SJCRH30 (cell line): ENCODE results near the gene TMCC3. TPM values are rescaled to one million over a fixed set of nuclear protein-coding genes. Genes with fewer than 3 reads are reported as not detected.
A peak's percentile ranks its signal among the peaks of the same experiment; 100 is the strongest.

Experiments used
- DNase-seq, 2 experiments: peaks; one replicate each; pipeline ENCODE4 v3.0.0-alpha.2; 2015 to 2020
- H3K27ac ChIP-seq: fragments of 250-450 bp; sonication (Bioruptor Pico); 2 replicates; pipeline ENCODE4 v1.5.1; 2020; ENCODE audit warnings: mild to moderate bottlenecking, moderate library complexity
- H3K27me3 ChIP-seq: fragments of 250-450 bp; sonication (Bioruptor Pico); 2 replicates; pipeline ENCODE4 v1.5.1; 2020; ENCODE audit warnings: mild to moderate bottlenecking, moderate library complexity
- H3K36me3 ChIP-seq: fragments of 250-450 bp; sonication (Bioruptor Pico); 2 replicates; pipeline ENCODE4 v1.5.1; 2020; ENCODE audit warnings: mild to moderate bottlenecking, moderate library complexity
- H3K4me1 ChIP-seq: fragments of 250-450 bp; sonication (Bioruptor Pico); 2 replicates; pipeline ENCODE4 v1.5.1; 2020; ENCODE audit warnings: mild to moderate bottlenecking, moderate library complexity
- H3K4me3 ChIP-seq: fragments of 250-450 bp; sonication (Bioruptor Pico); 2 replicates; pipeline ENCODE4 v1.5.1; 2020; ENCODE audit warnings: mild to moderate bottlenecking, moderate library complexity
- H3K9me3 ChIP-seq: fragments of 250-450 bp; sonication (Bioruptor Pico); replicated peaks from 2 replicates; pipeline ENCODE4 v1.5.1; 2020; ENCODE audit warnings: mild to moderate bottlenecking, moderate library complexity
- total RNA-seq: library from RNA; depleted of rRNA; stranded (reverse); fragments of >200 nt; shearing (Covaris generic); gene quantifications from 2 replicates; pipeline ENCODE4 v1.2.3, GENCODE V29; 2014

Gene TMCC3
- total RNA-seq, 1 experiment from 2014 or later: 2.5 TPM

DNA sequence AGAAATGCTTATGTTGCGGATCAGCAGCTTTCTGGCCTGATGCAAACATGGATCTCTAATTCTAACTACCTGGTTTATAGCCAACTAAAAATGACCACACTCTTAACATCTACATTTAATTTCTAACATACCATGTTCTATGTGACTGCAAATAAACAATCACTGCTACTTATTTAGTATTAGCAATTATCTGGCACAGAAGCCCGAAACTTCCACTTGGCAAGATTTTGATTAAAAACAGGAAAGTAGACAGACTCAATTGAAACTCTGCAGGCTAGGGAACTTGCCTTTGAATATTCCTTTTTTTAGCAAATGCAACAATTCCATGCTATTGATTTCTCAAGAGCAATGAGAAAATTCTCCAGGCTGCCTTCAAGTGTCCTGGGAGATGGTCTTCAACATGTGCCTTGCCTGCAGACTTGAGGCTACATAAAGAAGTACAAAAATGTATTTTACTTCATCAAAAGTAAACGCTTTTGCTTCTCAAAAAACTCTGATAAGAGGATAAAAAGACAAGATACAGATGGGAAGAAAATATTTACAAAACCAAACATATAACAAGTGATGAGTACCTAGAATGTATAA lies 9.1 kb upstream of the TMCC3 start:
- H3K27ac ChIP-seq: no peak overlapping the region
- no peaks in the 10 kb centered on the region for H3K9me3 ChIP-seq
- H3K4me3 ChIP-seq: no peak overlapping the region
- no peaks in the 10 kb centered on the region for H3K36me3 ChIP-seq
- H3K27me3 ChIP-seq: no peaks in the 10 kb centered on the region
- no peaks in the 10 kb centered on the region for H3K4me1 ChIP-seq
- DNase-seq: no peak

DNA sequence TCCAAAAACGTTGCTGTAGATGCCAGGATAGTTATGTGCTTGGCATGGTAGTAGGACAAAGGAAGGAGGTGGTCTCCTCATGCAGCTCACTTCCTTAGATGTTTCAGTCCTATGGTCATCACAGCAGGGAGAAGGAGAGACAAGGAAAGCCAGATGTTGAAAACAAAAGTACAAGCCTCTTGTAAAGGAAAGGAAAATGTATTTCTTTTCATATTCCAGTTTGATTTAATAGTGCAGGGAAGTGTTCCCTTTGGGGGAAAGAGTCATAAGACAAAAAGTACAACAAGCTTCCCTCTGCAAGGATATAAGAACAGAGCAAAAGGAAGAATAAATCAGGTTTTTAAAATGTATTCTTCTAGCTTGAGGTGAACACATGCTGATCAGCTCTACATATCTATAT lies 8.6 kb upstream of the TMCC3 start:
- no peaks in the 10 kb centered on the region for H3K9me3 ChIP-seq
- H3K27me3 ChIP-seq: no peaks in the 10 kb centered on the region
- no peaks in the 10 kb centered on the region for H3K4me1 ChIP-seq
- H3K36me3 ChIP-seq: no peaks in the 10 kb centered on the region
- H3K4me3 ChIP-seq: no peak overlapping the region
- DNase-seq: no peak
- H3K27ac ChIP-seq: no peak overlapping the region

DNA sequence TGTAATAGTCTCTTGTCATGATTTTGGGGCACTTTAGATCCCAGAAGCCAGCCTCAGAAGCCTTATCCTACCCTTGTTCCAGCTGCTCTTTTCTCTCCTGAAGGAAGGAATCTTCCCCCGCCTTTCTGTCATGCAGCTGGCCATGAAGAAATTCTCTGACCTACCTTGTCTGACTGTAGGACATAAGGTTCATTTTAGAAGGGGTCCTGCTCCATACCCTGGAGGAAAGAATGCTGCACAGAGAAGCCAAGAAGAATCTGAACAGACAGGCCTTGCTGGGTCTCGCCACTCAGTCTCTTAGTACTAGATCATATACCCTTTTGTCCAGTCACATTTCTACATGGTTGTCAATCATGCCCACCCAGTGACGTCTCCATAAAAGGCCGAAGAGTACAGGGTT lies 6.2 kb upstream of the TMCC3 start:
- no peaks in the 10 kb centered on the region for H3K4me1 ChIP-seq
- no peaks in the 10 kb centered on the region for H3K27me3 ChIP-seq
- H3K36me3 ChIP-seq: no peaks in the 10 kb centered on the region
- no peak overlapping the region for H3K27ac ChIP-seq
- no peak for DNase-seq
- H3K4me3 ChIP-seq: no peak overlapping the region
- no peaks in the 10 kb centered on the region for H3K9me3 ChIP-seq

DNA sequence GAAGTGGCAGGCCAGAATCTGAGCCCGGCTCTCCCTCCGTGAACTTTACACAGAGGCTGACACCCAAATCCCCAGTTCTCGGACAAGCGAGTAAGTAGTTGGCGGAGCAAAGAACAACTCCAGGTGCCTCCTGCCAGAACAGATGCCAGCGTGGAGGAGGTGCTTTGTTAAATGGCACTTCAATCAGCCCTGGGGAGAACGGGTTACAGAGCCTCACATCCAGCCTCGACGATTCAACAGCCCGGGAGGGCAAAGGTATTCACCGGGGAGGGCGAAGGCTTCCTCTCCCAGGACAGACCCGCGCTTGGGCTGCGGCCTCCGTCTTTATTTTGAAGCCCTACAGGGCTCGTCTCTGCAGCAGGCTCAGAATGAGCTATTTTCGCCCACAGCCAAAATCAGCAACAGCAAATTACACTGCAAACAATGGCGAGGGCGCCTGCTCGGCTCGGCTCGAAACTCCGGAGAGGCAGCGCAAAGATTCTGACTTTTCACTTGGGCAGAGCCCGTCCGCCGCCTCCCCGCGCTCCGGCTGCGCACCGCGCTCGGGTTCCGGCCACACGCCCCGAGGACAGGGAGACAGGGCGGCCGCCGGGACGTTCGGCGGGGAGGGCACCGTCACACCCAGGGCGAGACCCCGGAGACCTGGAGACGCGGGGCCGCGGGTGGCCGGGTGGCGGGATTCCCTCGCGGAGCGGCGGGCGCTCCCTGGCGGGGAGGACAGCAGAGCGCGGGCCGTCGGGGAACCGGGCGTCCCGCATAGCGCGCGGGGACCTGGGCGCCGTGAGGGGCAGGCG lies 811 bp downstream of the TMCC3 start:
- Histone ChIP-seq H3K27ac (0 out of 2 replicates have a peak overlapping the region, but pooled peaks have one; percentile 7), H3K4me1 (no peaks in the 10 kb centered on the region)
- DNase-seq: peak; percentile 16 to 36

DNA sequence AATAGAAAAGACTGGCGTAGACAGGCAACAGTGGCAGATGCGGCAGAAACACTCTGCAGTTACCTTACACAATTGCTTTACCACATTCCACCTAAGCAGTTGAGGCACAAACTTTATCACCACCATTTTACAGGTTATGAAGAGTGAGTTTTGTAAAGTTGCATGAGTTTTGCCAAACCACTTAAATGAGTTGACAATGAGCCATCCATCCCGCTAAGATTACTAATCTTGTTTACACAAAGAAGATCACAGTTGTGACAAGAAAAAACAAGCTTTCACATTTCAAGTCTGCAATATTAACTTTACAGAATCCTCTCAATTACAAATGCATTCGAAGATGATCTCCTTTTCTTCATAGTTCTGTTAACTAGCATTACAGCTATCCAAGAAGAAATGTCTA lies 1.8 kb downstream of the TMCC3 start:
- Histone ChIP-seq H3K27me3 (no peaks in the 10 kb centered on the region), H3K4me3 (no peak overlapping the region; the same call in 1 of the 2 replicates)
- no peak for DNase-seq

More for the DNA sequence above, 811 bp downstream of the TMCC3 start:
- H3K9me3 ChIP-seq: no peaks in the 10 kb centered on the region
- no peaks in the 10 kb centered on the region for H3K27me3 ChIP-seq
- H3K4me3 ChIP-seq: peak overlapping the region; percentile 71
- H3K36me3 ChIP-seq: no peaks in the 10 kb centered on the region

DNA sequence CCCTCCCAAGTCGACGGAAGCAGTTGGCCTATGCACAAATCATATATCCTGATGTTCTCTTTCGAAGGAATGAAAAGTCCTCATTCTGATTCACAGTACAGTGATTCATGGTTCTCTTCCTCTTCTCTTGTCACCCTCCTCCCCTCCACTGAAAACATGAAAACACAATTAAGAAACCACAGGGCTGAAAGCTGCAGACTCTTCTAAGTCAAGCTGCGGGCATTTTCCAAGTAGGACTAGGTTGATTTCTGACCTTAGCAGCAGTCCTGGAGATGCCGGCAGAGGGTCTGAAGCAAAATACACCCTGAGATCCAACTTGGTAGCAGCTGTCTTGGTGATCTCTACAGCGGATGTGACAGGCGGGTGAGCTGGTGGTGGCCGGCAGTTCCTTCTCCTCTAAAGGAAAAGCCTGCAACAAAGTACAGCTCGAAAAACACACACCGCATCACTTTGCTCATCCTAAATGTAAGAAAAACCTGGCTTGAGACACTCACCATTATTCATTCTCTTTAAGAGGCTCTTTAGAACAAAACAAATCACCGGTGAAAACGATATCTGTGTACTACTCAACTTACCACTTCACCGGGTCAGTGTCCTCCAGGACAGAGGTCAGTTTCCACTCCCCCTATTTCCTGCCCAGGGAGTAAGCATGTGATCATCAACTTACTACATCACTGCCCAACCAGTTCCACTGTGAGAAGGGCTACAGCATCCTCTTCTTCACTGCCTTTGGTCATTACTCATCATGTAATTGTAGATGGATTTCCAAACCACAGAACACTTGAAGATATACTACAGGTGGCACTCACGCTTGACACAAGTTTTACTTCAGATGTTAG lies 6.0 kb downstream of the TMCC3 start:
- no peaks in the 10 kb centered on the region for H3K36me3 ChIP-seq
- H3K27ac ChIP-seq: no peak overlapping the region
- no peaks in the 10 kb centered on the region for H3K27me3 ChIP-seq
- no peak overlapping the region for H3K4me3 ChIP-seq
- H3K4me1 ChIP-seq: no peaks in the 10 kb centered on the region
- no peaks in the 10 kb centered on the region for H3K9me3 ChIP-seq
- peak in 1 of 2 experiments; percentile 9 for DNase-seq

More for the DNA sequence above, 1.8 kb downstream of the TMCC3 start:
- H3K4me1 ChIP-seq: no peaks in the 10 kb centered on the region
- no peaks in the 10 kb centered on the region for H3K9me3 ChIP-seq
- no peak overlapping the region for H3K27ac ChIP-seq
- H3K36me3 ChIP-seq: no peaks in the 10 kb centered on the region

DNA sequence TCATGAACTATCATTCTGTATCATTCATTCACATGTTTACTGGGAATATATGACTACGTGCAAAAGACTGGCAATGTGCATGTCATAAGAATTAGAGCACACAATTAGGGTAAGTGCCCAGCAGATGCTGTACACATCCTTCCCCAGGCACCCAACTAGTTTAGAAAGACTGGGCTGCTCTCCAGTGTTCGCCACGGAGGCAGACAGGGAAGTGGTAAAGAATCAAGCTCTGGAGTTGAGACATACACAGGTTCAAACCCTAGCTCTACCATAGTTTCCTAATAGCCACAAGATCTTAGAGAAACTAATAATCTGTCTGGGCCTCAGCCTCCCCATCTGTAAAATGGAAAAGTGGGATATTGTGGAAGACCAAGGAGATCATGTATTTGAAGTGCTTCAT lies 6.8 kb downstream of the TMCC3 start:
- H3K27ac ChIP-seq: no peak overlapping the region
- no peak overlapping the region for H3K4me3 ChIP-seq

DNA sequence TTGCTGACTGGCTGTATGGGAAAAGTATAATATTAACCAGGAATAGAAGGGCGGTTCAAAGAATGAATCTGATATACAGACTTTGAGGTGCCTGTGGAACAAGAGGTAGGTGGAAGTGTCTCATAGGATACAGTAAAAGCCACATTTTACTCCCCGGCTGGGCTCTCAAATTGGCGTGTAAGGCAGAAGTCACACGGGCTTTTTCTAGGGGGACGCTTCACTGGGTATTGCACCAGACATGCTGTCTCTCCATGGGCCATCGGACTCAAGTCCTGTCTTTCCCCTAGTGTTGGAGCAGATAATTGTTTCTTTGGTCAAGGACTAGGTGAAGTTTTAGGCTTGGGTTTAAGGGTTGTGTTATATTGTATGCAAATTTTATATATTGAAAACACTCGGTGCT lies 9.1 kb downstream of the TMCC3 start:
- Histone ChIP-seq H3K4me3 (no peak overlapping the region), H3K9me3 (no peaks in the 10 kb centered on the region), H3K4me1 (no peaks in the 10 kb centered on the region), H3K27me3 (no peaks in the 10 kb centered on the region), H3K36me3 (no peaks in the 10 kb centered on the region), H3K27ac (no peak overlapping the region)
- DNase-seq: no peak

More for the DNA sequence above, 6.8 kb downstream of the TMCC3 start:
- Histone ChIP-seq H3K9me3 (no peaks in the 10 kb centered on the region), H3K27me3 (no peaks in the 10 kb centered on the region), H3K4me1 (no peaks in the 10 kb centered on the region), H3K36me3 (no peaks in the 10 kb centered on the region)
- no peak for DNase-seq

DNA sequence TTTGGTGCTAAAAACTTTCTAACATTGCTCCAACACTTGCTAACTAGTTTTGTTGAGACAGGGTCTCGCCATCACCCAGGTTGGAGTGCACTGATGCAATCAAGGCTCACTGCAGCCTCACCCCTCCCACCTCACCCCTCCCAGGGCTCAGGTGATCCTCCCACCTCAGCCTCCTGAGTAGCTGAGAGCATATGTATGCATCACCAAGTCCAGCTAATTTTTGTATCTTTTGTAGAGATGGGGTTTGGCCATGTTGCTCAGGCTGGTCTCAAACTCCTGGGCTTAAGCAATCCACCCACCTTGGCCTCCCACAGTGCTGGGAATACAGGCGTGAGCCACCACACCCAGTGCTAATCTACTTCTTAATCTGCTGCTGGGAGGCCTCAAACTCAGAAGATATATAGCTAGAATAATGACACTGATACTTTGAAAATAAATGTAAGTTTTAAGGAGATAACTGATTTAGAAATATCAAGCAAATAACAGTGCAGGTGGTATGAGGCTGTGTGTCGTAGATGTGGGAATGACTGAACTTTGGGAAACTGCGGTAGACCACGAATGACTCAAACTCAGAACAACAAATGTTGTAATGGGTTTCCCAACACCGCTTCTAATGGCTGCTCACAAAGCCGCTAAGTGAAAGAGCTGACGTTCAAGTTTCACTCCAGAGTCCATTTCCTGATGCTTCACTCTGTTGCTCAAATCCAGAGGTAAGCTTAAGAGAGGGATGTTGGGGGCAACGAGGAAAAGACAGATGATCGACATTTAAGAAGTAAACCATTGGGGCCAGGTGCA lies 10.0 kb downstream of the TMCC3 start:
- Histone ChIP-seq H3K4me1 (no peaks in the 10 kb centered on the region), H3K27ac (no peak overlapping the region), H3K27me3 (no peaks in the 10 kb centered on the region), H3K4me3 (no peak overlapping the region), H3K9me3 (no peaks in the 10 kb centered on the region), H3K36me3 (no peaks in the 10 kb centered on the region)
- DNase-seq: no peak

DNA sequence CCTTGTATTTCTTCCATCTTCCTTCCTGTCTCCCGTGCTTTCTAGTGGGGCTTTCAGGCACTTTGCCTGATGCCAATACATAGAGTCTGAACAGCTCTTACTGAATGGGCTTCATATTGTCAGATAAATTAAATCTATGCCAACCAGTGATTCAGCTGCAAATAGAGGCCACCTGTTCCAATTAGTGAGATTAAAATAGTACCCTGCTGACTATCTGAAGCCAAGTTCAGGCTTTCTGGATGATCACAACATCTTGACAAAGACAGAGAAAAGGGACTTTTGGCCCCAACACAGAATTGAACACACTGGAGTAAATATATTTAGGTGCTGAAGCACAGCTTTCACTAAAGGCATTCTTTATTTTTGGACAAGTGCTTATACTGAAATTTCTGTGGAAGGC lies 11.8 kb downstream of the TMCC3 start:
- no peaks in the 10 kb centered on the region for H3K9me3 ChIP-seq
- no peaks in the 10 kb centered on the region for H3K36me3 ChIP-seq
- DNase-seq: no peak
- no peaks in the 10 kb centered on the region for H3K27me3 ChIP-seq
- H3K27ac ChIP-seq: no peak overlapping the region
- no peaks in the 10 kb centered on the region for H3K4me1 ChIP-seq
- no peak overlapping the region for H3K4me3 ChIP-seq

DNA sequence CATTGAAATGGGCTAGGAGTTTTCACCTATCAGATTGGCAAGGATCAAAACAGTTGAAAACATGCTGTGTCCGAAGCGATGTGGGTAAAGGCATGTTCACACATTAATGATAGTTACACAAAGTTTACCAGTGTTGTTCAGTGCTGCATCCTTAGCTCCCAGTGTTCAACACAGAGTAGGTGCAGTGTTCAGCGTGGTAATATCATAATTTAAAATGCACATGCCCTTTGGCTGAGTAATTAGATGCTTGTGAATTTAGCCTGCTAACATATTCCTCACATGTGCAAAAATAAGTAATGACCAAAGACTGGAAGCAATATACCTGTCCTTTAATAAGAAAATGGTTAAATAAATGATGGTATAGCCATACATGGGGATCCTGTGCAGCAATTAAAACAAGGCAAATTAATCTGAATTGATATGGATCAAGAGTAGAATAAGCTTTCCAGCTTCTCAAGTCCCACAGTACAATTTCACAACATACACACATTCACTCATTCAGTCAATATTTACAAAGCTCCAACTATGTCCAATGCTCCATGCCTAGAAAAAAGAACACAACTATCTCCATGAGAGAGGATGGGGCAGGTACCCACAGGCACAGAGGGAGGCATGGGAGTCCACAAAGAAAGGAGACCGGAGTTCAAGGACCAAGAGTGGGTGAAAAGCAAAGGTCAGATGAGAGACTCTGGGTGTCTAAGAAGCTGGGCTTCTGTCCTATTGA lies 12.8 kb downstream of the TMCC3 start:
- no peak for DNase-seq
- Histone ChIP-seq H3K4me3 (no peak overlapping the region), H3K4me1 (no peaks in the 10 kb centered on the region), H3K27me3 (no peaks in the 10 kb centered on the region), H3K27ac (no peak overlapping the region), H3K36me3 (no peaks in the 10 kb centered on the region), H3K9me3 (no peaks in the 10 kb centered on the region)

DNA sequence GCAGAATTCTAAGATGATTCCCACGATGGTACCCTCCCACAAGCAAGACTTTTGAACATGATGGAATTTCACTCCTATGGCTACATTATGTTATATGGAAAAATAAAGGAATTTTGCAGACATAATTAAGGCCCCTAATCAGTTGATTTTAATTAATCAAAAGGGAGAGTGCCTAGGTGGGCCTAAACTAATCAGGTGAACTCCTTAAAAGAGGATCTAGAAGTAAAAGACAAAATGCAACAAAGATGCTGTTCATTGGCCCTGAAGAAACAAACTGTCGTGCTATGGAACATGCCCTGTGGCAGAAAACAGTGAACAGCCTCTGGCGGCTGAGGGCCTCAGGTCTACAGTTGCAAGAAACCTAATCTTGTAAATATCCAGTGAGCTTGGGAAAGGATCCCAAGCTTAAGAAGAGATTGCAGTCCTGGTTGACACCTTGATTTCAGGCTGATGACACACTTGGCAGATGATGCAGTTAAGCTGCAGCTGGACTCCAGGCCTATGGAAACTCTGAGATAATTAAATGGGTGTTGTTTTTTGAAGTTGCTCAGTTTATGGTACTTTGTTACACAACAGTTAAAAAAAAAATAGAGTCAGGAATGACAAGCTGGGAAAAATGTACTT lies 13.8 kb downstream of the TMCC3 start:
- DNase-seq: no peak
- Histone ChIP-seq H3K36me3 (no peaks in the 10 kb centered on the region), H3K4me3 (no peak overlapping the region), H3K27ac (no peak overlapping the region), H3K4me1 (no peaks in the 10 kb centered on the region), H3K9me3 (no peaks in the 10 kb centered on the region), H3K27me3 (no peaks in the 10 kb centered on the region)

DNA sequence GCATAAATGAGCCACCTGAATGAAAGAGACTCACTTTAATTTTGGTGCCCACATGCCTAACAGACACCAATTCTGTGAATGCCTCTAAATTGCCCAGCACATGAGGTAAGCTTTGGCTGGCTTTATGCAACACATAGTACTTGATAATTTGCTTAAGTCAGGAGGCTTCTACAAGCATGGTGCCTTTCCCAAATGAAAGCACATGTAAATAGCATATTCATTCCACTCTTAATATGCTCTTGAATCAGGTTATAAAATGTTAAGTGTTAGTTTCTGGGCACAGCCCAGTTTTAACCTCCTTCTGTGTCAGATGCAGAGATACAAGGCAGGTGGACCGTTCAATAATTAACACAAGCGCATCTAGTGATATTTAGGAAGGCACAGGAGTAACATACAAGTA lies 15.6 kb downstream of the TMCC3 start:
- no peak for DNase-seq
- H3K27me3 ChIP-seq: no peaks in the 10 kb centered on the region

DNA sequence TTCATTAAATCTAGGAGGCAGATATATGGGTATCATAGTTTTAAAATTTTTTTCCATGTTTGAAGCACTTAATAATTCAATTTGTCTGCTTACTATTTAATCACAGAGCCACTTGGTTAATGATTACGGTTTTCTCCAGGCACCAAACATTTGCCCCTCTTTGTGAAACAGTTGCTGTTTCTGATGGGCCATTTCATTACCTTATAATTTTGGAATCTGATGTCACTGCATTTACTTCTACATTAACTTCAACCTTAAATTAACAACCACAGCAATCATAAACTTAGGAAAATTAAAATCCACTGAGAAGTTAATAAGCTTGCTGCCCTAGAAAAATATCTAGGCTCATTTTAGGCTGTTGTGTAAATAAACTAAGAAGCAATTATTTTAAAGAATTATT lies 17.0 kb downstream of the TMCC3 start:
- DNase-seq: no peak
- no peak overlapping the region for H3K4me3 ChIP-seq
- no peaks in the 10 kb centered on the region for H3K9me3 ChIP-seq
- H3K36me3 ChIP-seq: no peaks in the 10 kb centered on the region
- H3K4me1 ChIP-seq: no peaks in the 10 kb centered on the region
- H3K27me3 ChIP-seq: no peaks in the 10 kb centered on the region
- H3K27ac ChIP-seq: no peak overlapping the region

More for the DNA sequence above, 15.6 kb downstream of the TMCC3 start:
- Histone ChIP-seq H3K4me1 (no peaks in the 10 kb centered on the region), H3K27ac (no peak overlapping the region), H3K36me3 (no peaks in the 10 kb centered on the region), H3K9me3 (no peaks in the 10 kb centered on the region), H3K4me3 (no peak overlapping the region)
